IPS-20b (cell line): ENCODE measurements around the gene RBBP8NL.

Source experiments
- H3K27ac ChIP-seq: one replicate; pipeline ENCODE4 v1.5.1; 2013; ENCODE audit warnings: low read length
- H3K27me3 ChIP-seq: 2 replicates; pipeline ENCODE4 v1.6.1; 2013; ENCODE audit warnings: mild to moderate bottlenecking, low read length, inconsistent platforms; ENCODE audit not compliant: insufficient read depth
- H3K36me3 ChIP-seq: 2 replicates; pipeline ENCODE4 v1.6.1; 2013; ENCODE audit warnings: low read depth, mild to moderate bottlenecking, inconsistent platforms, low read length, moderate library complexity; ENCODE audit not compliant: insufficient read depth
- H3K4me1 ChIP-seq: 2 replicates; pipeline ENCODE4 v1.6.1; 2013; ENCODE audit warnings: mild to moderate bottlenecking, control low read depth, inconsistent platforms, low read length, moderate library complexity; ENCODE audit not compliant: insufficient read depth
- H3K4me3 ChIP-seq: 2 replicates; pipeline ENCODE4 v1.5.1; 2013; ENCODE audit warnings: mild to moderate bottlenecking, low read length, inconsistent platforms
- H3K9ac ChIP-seq: 2 replicates; pipeline ENCODE4 v1.6.1; 2013; ENCODE audit warnings: low read depth, mild to moderate bottlenecking, inconsistent platforms, low read length, moderate library complexity
- H3K9me3 ChIP-seq: 2 replicates; pipeline ENCODE4 v1.6.1; 2013; ENCODE audit warnings: mild to moderate bottlenecking, low read depth, low read length, inconsistent platforms; ENCODE audit not compliant: insufficient read depth

RBBP8NL gene

DNA sequence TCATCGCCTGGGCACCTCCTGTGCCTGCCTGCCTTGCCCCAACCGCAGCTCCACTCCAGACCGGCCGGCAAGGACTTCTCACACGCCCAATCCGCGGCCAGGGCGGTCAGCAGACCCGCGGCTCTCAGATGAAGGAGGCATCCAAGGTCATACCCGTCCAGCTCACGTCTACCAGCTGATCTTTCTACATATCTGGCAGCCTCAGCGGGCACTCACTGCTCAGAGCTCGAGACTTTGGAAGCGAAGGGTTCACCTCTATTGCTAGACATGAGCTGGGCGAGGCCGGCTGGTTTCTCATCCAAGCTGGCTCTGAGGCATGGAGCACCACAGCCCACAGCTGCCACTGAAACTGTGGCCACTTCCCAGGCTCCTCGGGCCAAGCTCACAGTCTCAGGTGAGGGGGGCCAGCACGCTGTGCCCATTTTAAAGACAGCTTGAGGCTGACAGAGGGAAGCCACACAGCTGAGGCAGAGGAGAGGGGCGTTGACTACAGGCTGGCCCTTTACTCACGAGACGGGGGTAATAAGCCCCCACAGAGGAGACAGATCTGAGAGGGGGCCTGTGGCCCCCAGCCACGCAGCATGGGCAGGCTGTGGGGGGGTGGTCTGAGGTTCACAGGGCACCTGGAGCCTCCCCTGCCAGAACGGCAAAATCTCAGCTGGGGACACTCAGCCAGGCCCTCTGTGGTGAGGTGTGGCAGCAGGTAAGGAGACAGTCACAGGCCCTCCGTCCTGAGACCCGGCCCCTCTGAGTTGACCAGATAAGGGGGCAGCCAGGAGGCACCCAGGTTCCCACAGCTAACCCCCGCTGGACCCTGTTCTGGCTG is 62.2 kb downstream of the RBBP8NL start:
- H3K4me1 ChIP-seq, result peaks cover 49% of the 10 kb centered on the region
- no peaks in the 10 kb centered on the region for H3K36me3 ChIP-seq
- peak overlapping the region; percentile 81 for H3K4me3 ChIP-seq
- H3K9me3 ChIP-seq, result no peaks in the 10 kb centered on the region
- H3K27ac ChIP-seq, result no peak overlapping the region
- H3K9ac ChIP-seq, result no peak overlapping the region
- H3K27me3 ChIP-seq, result peaks cover 3% of the 10 kb centered on the region; the same call in 1 of the 2 replicates

DNA sequence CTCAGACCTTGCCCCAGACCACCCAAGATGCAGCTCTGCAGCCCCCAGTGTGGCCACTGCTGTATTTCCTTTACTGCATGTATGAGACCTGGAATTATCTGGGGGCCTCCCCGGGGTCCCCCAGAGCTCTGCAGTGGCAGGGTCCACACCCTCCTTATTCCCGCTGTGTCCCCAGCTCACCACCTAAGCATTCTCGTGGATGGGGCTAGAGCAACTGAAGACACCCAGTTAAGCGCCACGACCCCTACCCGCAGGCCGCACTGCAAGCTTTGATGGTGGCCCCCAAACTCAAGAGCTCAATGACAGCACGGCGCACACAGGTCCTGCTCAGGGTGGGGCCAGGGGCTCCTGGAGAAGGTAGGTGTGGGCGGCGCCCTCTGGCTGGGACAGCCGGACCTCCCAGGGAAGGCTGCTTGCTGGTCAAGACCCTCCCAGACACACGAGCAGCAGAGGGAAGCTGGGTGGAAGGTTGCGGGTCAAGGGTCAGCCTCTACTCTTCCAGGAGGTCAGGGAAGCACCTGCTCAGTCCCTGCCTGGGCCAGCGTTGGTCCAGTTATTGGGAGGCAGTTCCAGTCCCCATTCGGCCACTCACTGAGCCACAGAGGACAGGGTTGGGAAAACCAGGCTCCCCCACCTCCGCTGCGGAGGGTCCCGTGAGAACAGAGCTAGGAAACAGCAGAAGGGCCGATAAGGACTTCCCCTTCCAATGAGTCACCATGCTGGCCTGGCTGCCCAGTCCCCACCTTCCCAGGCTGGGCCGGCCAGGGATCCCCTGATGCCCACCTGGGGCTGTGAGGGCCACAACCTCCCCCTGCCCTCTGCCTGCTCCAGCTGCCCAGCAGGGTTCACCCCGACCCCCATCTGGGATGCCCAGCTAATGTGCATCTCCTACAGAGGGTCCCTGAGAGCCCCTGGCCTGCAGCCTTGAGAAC is 63.2 kb downstream of the RBBP8NL start:
- peak overlapping the region; percentile 55 for H3K27ac ChIP-seq
- H3K27me3 ChIP-seq, result peaks cover 3% of the 10 kb centered on the region; the same call in 1 of the 2 replicates
- H3K36me3 ChIP-seq, result 0 out of 2 replicates have a peak, but pooled peaks cover 4% of the 10 kb centered on the region
- H3K9ac ChIP-seq, result 0 out of 2 replicates have a peak overlapping the region, but pooled peaks have one; percentile 21
- no peak overlapping the region for H3K4me3 ChIP-seq
- H3K9me3 ChIP-seq, result no peaks in the 10 kb centered on the region
- peaks cover 40% of the 10 kb centered on the region for H3K4me1 ChIP-seq

- peak overlapping the region; percentile 55 for H3K27ac ChIP-seq
- H3K9me3 ChIP-seq, result no peaks in the 10 kb centered on the region
- peaks cover 37% of the 10 kb centered on the region for H3K4me1 ChIP-seq
- peaks cover 3% of the 10 kb centered on the region; the same call in 1 of the 2 replicates for H3K27me3 ChIP-seq
- H3K9ac ChIP-seq, result 0 out of 2 replicates have a peak overlapping the region, but pooled peaks have one; percentile 21
- H3K4me3 ChIP-seq, result no peak overlapping the region
- 0 out of 2 replicates have a peak, but pooled peaks cover 10% of the 10 kb centered on the region for H3K36me3 ChIP-seq
Observed at GRCh38 chr20:62362991-62363919, 64.1 kb downstream of the RBBP8NL start.

DNA sequence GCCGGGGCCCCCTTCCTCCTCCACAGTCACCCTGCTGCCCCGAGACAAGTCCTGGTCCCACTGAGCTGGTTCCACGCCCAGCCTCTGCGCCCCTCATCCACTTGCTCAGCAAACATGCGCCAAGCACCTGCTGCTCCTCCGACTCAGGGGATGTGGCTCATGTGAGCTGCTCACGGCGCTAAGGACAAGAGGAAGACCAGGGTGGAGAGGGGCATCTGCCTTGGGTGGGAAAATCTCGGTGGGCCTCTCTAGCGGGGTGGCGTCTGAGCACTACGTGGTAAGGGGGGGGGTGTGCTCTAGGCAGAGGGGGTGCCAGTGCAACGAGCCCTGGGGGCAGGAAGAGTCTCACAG is 64.8 kb downstream of the RBBP8NL start:
- no peak overlapping the region for H3K4me3 ChIP-seq
- H3K9ac ChIP-seq, result no peak overlapping the region
- 0 out of 2 replicates have a peak, but pooled peaks cover 10% of the 10 kb centered on the region for H3K36me3 ChIP-seq
- peaks cover 36% of the 10 kb centered on the region for H3K4me1 ChIP-seq
- H3K27me3 ChIP-seq, result no peaks in the 10 kb centered on the region
- H3K9me3 ChIP-seq, result no peaks in the 10 kb centered on the region
- no peak overlapping the region for H3K27ac ChIP-seq

DNA sequence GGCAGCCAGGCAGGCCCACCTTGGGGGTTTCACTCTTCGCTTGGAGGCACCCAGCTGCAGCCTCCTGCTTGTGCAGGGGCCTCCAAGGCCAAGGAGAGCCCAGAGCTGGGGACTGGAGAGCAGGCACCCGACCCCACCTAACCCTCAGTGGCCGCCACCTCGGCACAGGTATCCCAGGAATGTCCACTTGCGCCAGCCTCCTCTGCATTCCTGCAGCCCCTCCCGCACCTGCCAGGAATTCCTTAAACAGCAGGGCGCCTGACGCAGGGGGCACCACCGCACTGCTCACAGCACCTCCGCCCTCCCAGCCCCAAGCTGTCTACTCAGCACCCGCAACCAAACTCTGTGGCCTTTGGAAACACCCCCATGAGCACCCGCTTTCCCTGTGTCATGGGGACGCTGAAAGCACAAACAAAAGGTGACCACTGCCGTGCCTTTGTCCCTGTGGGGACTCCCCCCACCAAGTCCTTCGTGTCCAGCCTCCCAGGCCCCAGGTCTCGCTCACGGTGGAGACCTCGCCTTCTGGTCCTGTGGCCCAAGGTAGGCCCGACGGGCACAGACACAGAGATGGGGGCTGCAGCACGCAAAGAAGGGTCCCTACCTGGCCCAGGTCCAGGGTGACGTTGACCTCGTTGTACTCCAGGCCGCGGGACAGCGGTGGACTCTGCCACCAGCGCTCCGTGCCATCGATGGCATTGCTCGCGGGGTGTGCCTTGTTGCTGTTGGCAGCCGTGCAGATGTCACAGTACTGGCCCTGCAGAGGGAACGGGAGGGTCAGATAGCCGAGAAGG is 65.3 kb downstream of the RBBP8NL start:
- no peaks in the 10 kb centered on the region for H3K9me3 ChIP-seq
- H3K27me3 ChIP-seq, result no peaks in the 10 kb centered on the region
- 0 out of 2 replicates have a peak, but pooled peaks cover 10% of the 10 kb centered on the region for H3K36me3 ChIP-seq
- peaks cover 36% of the 10 kb centered on the region for H3K4me1 ChIP-seq
- H3K4me3 ChIP-seq, result peak overlapping the region; percentile 38; the same call in 1 of the 2 replicates
- H3K27ac ChIP-seq, result peak overlapping the region; percentile 95
- peak overlapping the region; percentile 75 for H3K9ac ChIP-seq

GRCh38 chr20:62360854-62361798 is 66.2 kb downstream of the RBBP8NL start:
- H3K4me1 ChIP-seq, result peaks cover 36% of the 10 kb centered on the region
- H3K27me3 ChIP-seq, result no peaks in the 10 kb centered on the region
- 0 out of 2 replicates have a peak, but pooled peaks cover 10% of the 10 kb centered on the region for H3K36me3 ChIP-seq
- peak overlapping the region; percentile 38; the same call in 1 of the 2 replicates for H3K4me3 ChIP-seq
- H3K9ac ChIP-seq, result peak overlapping the region; percentile 75
- peak overlapping the region; percentile 95 for H3K27ac ChIP-seq
- no peaks in the 10 kb centered on the region for H3K9me3 ChIP-seq
